Upper lobe of right lung (tissue), 1 donor: ENCODE results near the gene LMBR1. TPM values are rescaled to one million over a fixed set of nuclear protein-coding genes. Genes with fewer than 3 reads are reported as not detected.

Source experiments
- ATAC-seq: fragments of 200-7000 bp; cut with Tn5 transposase; one replicate; pipeline ENCODE4 v1.9.1; 2020; ENCODE audit warnings: mild to moderate bottlenecking, moderate library complexity
- DNase-seq: peaks from one replicate; pipeline ENCODE4 v3.0.0-alpha.2; 2020
- H3K27ac ChIP-seq: fragments of 200-600 bp; one replicate; pipeline ENCODE4 v1.8.0; 2022
- H3K27me3 ChIP-seq: fragments of 200-600 bp; one replicate; pipeline ENCODE4 v1.8.0; 2022; ENCODE audit warnings: mild to moderate bottlenecking
- H3K36me3 ChIP-seq: fragments of 200-600 bp; one replicate; pipeline ENCODE4 v1.8.0; 2022
- H3K4me1 ChIP-seq: fragments of 200-600 bp; one replicate; pipeline ENCODE4 v1.8.0; 2022
- H3K4me3 ChIP-seq: fragments of 200-600 bp; one replicate; pipeline ENCODE4 v1.8.0; 2022; ENCODE audit warnings: mild to moderate bottlenecking
- H3K9me3 ChIP-seq: fragments of 200-600 bp; one replicate; pipeline ENCODE4 v1.8.0; 2022
- CTCF ChIP-seq: fragments of 200-600 bp; IDR thresholded peaks from one replicate; pipeline ENCODE4 v1.8.0; 2022; ENCODE audit warnings: antibody characterized with exemption
- intact Hi-C: fragments of 100-400 bp; cut with DNase I; formaldehyde crosslinking; loops from one replicate; pipeline ENCODE4 v1.11.0; 2022
- total RNA-seq: library from RNA; stranded (reverse); fragmentation: NEBNext Ultra II Directional; extraction: Animal tissue kit (Norgen Biotek cat#: 25700); gene quantifications from one replicate; pipeline ENCODE4 v1.2.1, GENCODE V29; 2021
- donor health status: DM: no; HTN: yes; CAD: no; lungs with severe emphysema.

LMBR1 gene
- total RNA-seq, 1 donor from 2014 or later = 70.5 TPM

GRCh38 chr7:156764766-156765165 lies 128.2 kb downstream of the LMBR1 start:
- no peaks in the 10 kb centered on the region for H3K36me3 ChIP-seq
- ATAC-seq = no peak
- no peaks in the 10 kb centered on the region for H3K27me3 ChIP-seq
- no peak for DNase-seq
- intact Hi-C loops = no loop called here
- H3K27ac ChIP-seq = no peak overlapping the region
- no peak overlapping the region for H3K4me3 ChIP-seq
- peaks cover 8% of the 10 kb centered on the region for H3K4me1 ChIP-seq
- no peak for TF ChIP-seq CTCF
- H3K9me3 ChIP-seq = no peaks in the 10 kb centered on the region

- Histone ChIP-seq H3K4me3 (no peak overlapping the region), H3K9me3 (no peaks in the 10 kb centered on the region), H3K36me3 (no peaks in the 10 kb centered on the region), H3K4me1 (peaks cover 8% of the 10 kb centered on the region), H3K27me3 (no peaks in the 10 kb centered on the region), H3K27ac (no peak overlapping the region)
- intact Hi-C loops = no loop called here
- ATAC-seq (peak; percentile 97), DNase-seq (peak; percentile 79)
- peak; percentile 72 for TF ChIP-seq CTCF
Observed at GRCh38 chr7:156764016-156764669, 128.8 kb downstream of the LMBR1 start.

- H3K4me1 ChIP-seq = peaks cover 4% of the 10 kb centered on the region
- H3K9me3 ChIP-seq = no peaks in the 10 kb centered on the region
- intact Hi-C loops = no loop called here
- H3K4me3 ChIP-seq = no peak overlapping the region
- peaks cover 2% of the 10 kb centered on the region for H3K36me3 ChIP-seq
- no peak for TF ChIP-seq CTCF
- H3K27ac ChIP-seq = no peak overlapping the region
- H3K27me3 ChIP-seq = no peaks in the 10 kb centered on the region
- DNase-seq (no peak), ATAC-seq (no peak)
Observed at GRCh38 chr7:156759579-156760202, 133.3 kb downstream of the LMBR1 start.

GRCh38 chr7:156759143-156759542 lies 133.8 kb downstream of the LMBR1 start:
- Histone ChIP-seq H3K4me1 (peaks cover 4% of the 10 kb centered on the region), H3K36me3 (peaks cover 8% of the 10 kb centered on the region), H3K27ac (no peak overlapping the region), H3K9me3 (no peaks in the 10 kb centered on the region), H3K4me3 (no peak overlapping the region), H3K27me3 (no peaks in the 10 kb centered on the region)
- intact Hi-C loops = no loop called here
- no peak for DNase-seq
- ATAC-seq = no peak
- TF ChIP-seq CTCF = no peak

GRCh38 chr7:156754201-156754600 lies 138.8 kb downstream of the LMBR1 start:
- no peak for TF ChIP-seq CTCF

More at GRCh38 chr7:156754201-156754600, 138.8 kb downstream of the LMBR1 start:
- no peaks in the 10 kb centered on the region for H3K27me3 ChIP-seq
- H3K36me3 ChIP-seq = peaks cover 8% of the 10 kb centered on the region
- H3K4me1 ChIP-seq = no peaks in the 10 kb centered on the region
- H3K27ac ChIP-seq = no peak overlapping the region
- H3K9me3 ChIP-seq = no peaks in the 10 kb centered on the region
- no peak for DNase-seq
- H3K4me3 ChIP-seq = no peak overlapping the region
- intact Hi-C loops = no loop called here
- no peak for ATAC-seq
